Renal cortex interstitium (tissue), 11 donors: ENCODE data around the gene ALG2. TPM values are rescaled to one million over a fixed set of nuclear protein-coding genes. Genes with fewer than 3 reads are reported as not detected.
"Not testable (repeated sequence)": the region's sequence is repeated elsewhere in the genome, so short reads cannot be mapped to it uniquely, and the experiment has no call there.

Source experiments
- DNase-seq, 11 donors: peaks; one replicate each; pipeline ENCODE4 v3.0.0-alpha.2; 2013; ENCODE audit warnings: low read depth in 9 of 11, low spot score in 4 of 11; ENCODE audit errors: extremely low read depth in 1 of 11
- polyA plus RNA-seq, 3 donors: library from polyadenylated mRNA; unstranded; fragments of 120-200 nt; gene quantifications; one replicate each; pipeline ENCODE4 v1.2.1, GENCODE V29; 2013; ENCODE audit not compliant: insufficient read length in 3 of 3

Gene ALG2
- polyA plus RNA-seq, 3 donors: 42.7 to 49.4 (median 45.2) TPM

GRCh38 chr9:99251157-99251556, 29.4 kb upstream of the ALG2 start:
- no peak for DNase-seq

GRCh38 chr9:99249619-99250018, 27.9 kb upstream of the ALG2 start:
- no peak for DNase-seq

- no peak for DNase-seq
These were observed 22.9 kb upstream of the ALG2 start for GRCh38 chr9:99244344-99245260.

- no peak for DNase-seq
These were observed 19.4 kb upstream of the ALG2 start for GRCh38 chr9:99241106-99241505.

GRCh38 chr9:99239341-99240060, 17.8 kb upstream of the ALG2 start:
- no peak for DNase-seq

GRCh38 chr9:99238331-99238730, 16.6 kb upstream of the ALG2 start:
- no peak for DNase-seq

- not testable (repeated sequence) for DNase-seq
These were observed 16.1 kb upstream of the ALG2 start for GRCh38 chr9:99237849-99238248.

GRCh38 chr9:99237356-99237755, 15.6 kb upstream of the ALG2 start:
- no peak for DNase-seq

GRCh38 chr9:99235926-99236634, 14.3 kb upstream of the ALG2 start:
- no peak for DNase-seq

GRCh38 chr9:99235069-99235468, 13.3 kb upstream of the ALG2 start:
- no peak for DNase-seq

- no peak for DNase-seq
These were observed 12.9 kb upstream of the ALG2 start for GRCh38 chr9:99234618-99235017.

GRCh38 chr9:99231711-99232110, 10.0 kb upstream of the ALG2 start:
- no peak for DNase-seq

- DNase-seq: no peak
These were observed 8.5 kb upstream of the ALG2 start for GRCh38 chr9:99230206-99230605.

GRCh38 chr9:99226054-99226453, 4.3 kb upstream of the ALG2 start:
- no peak for DNase-seq

- DNase-seq: no peak
These were observed 2.7 kb upstream of the ALG2 start for GRCh38 chr9:99224445-99224844.

- peak in 2 of 11 donors; percentile 14 to 25 for DNase-seq
These were observed 901 bp upstream of the ALG2 start for GRCh38 chr9:99222416-99223270.

GRCh38 chr9:99221266-99221620, 499 bp downstream of the ALG2 start:
- DNase-seq: no peak

- DNase-seq: no peak
These were observed 1.7 kb downstream of the ALG2 start for GRCh38 chr9:99220011-99220410.

GRCh38 chr9:99216073-99216472, 5.7 kb downstream of the ALG2 start:
- no peak for DNase-seq
